Liver (tissue), 3 donors: ENCODE results near the gene FSTL1.

ENCODE experiments used
- CTCF ChIP-seq: fragments of 150-350 bp; IDR thresholded peaks from 2 replicates; pipeline ENCODE4 v1.5.1; 2017; ENCODE audit warnings: improper control_type of control experiment, low read depth, low read length; ENCODE audit not compliant: missing input control
- HNF4A ChIP-seq, 2 donors: conservative IDR thresholded peaks; 2 replicates each; pipeline ENCODE4 v1.6.1; 2016; ENCODE audit warnings: antibody characterized with exemption in 2 of 2, mild to moderate bottlenecking in 2 of 2
- JUND ChIP-seq, 2 donors: IDR thresholded peaks; 2 replicates each; pipeline ENCODE4 v1.6.1; 2016; ENCODE audit warnings: antibody characterized with exemption in 2 of 2
- MAX ChIP-seq: IDR thresholded peaks from 2 replicates; pipeline ENCODE4 v1.6.1; 2016; ENCODE audit warnings: antibody characterized with exemption
- REST ChIP-seq: IDR thresholded peaks from 2 replicates; pipeline ENCODE4 v1.6.1; 2016; ENCODE audit warnings: antibody characterized with exemption, mild to moderate bottlenecking
- SP1 ChIP-seq: IDR thresholded peaks from 2 replicates; pipeline ENCODE4 v1.6.1; 2018; ENCODE audit warnings: antibody characterized with exemption, mild to moderate bottlenecking
- donor health status: healthy.
- donor health status: healthy.

- TF ChIP-seq JUND (IDR thresholded peaks at IDR 0.05) (no peak), HNF4A (conservative IDR thresholded peaks at IDR 0.05) (no peak), CTCF (no peak), MAX (no peak), REST (no peak), SP1 (no peak)
Observed at GRCh38 chr3:120469440-120469839, 18.6 kb upstream of the FSTL1 start.
